Prostate gland (tissue), 2 donors: ENCODE results near the gene INHBA. TPM values are rescaled to one million over a fixed set of nuclear protein-coding genes. Genes with fewer than 3 reads are reported as not detected.

Experiments
- DNase-seq: peaks from one replicate; pipeline ENCODE4 v3.0.0-alpha.2; 2019; ENCODE audit warnings: low spot score
- H3K27ac ChIP-seq, 2 donors: fragments of 200-600 bp; sonication (generic); 2 replicates each; pipeline ENCODE4 v1.5.1; 2017 to 2019
- H3K27me3 ChIP-seq: fragments of 200-600 bp; sonication (generic); replicated peaks from 2 replicates; pipeline ENCODE4 v1.5.1; 2019; ENCODE audit not compliant: insufficient read depth
- H3K36me3 ChIP-seq, 2 donors: fragments of 200-600 bp; sonication (generic); 1 replicate in 1 of 2; 2 replicates in 1 of 2; pipeline versions ENCODE4 v1.5.1 to v1.8.1; 2017 to 2019
- H3K4me1 ChIP-seq: fragments of 200-600 bp; sonication (generic); replicated peaks from 2 replicates; pipeline ENCODE4 v1.5.1; 2019
- H3K4me3 ChIP-seq, 2 donors: fragments of 200-600 bp; sonication (generic); 2 replicates each; pipeline ENCODE4 v1.5.1; 2017 to 2019
- H3K9me3 ChIP-seq: fragments of 200-600 bp; sonication (generic); 2 replicates; pipeline ENCODE4 v1.5.1; 2017
- CTCF ChIP-seq, 4 experiments: fragments of 200-600 bp in 2 of 4; fragments of 450-650 bp in 2 of 4; sonication (generic) in 2 of 4; IDR thresholded peaks; 1 replicate in 3 of 4; 2 replicates in 1 of 4; pipeline ENCODE4 v1.5.1; 2016 to 2019; ENCODE audit warnings: antibody characterized with exemption in 4 of 4, mild to moderate bottlenecking in 2 of 4, moderate library complexity in 2 of 4
- POLR2A ChIP-seq: fragments of 450-650 bp; IDR thresholded peaks from one replicate; pipeline ENCODE4 v1.6.1; 2016; ENCODE audit warnings: antibody characterized with exemption, mild to moderate bottlenecking
- POLR2AphosphoS5 ChIP-seq: sonication (generic); formaldehyde crosslinking; IDR thresholded peaks from one replicate; pipeline ENCODE4 v1.6.1; 2017; ENCODE audit warnings: antibody characterized with exemption
- WGBS: methylation state at CpG from one replicate; pipeline ENCODE4 v1.1.5; 2018; 5-methylcytosine and 5-hydroxymethylcytosine counted together
- intact Hi-C: fragments of 100-400 bp; cut with DNase I; formaldehyde crosslinking; loops from one replicate; pipeline ENCODE4 v1.14.2; 2022
- total RNA-seq, 2 donors: library from RNA; depleted of rRNA; stranded (reverse); fragments of >200 nt; gene quantifications; one replicate each; pipeline ENCODE4 v1.1.0, GENCODE V29; 2016

INHBA gene
- total RNA-seq, 2 donors from 2014 or later = 0.73 to 6.6 TPM

- intact Hi-C loops = no loop called here
- H3K36me3 ChIP-seq = no peaks in the 10 kb centered on the region
- 94% methylated on average over 3 of the region's 3 CpGs for WGBS
- H3K27ac ChIP-seq = no peak overlapping the region
- TF ChIP-seq POLR2A = no peak
- no peak for TF ChIP-seq CTCF (IDR thresholded peaks at IDR 0.05)
- H3K9me3 ChIP-seq = no peaks in the 10 kb centered on the region
- DNase-seq = no peak
- H3K4me3 ChIP-seq = no peak overlapping the region
- no peaks in the 10 kb centered on the region for H3K27me3 ChIP-seq
- H3K4me1 ChIP-seq = no peaks in the 10 kb centered on the region
These were observed 43.4 kb downstream of the INHBA start for GRCh38 chr7:41659539-41659938.

- 16% methylated on average over 4 of the region's 4 CpGs for WGBS
- H3K4me3 ChIP-seq = no peak overlapping the region
These were observed 46.5 kb downstream of the INHBA start for GRCh38 chr7:41656366-41656765.

GRCh38 chr7:41655426-41655825, 47.5 kb downstream of the INHBA start:
- no peaks in the 10 kb centered on the region for H3K27me3 ChIP-seq
- intact Hi-C loops = no loop called here
- no peak for DNase-seq

More at GRCh38 chr7:41656366-41656765, 46.5 kb downstream of the INHBA start:
- no peaks in the 10 kb centered on the region for H3K9me3 ChIP-seq
- TF ChIP-seq POLR2A (no peak), POLR2AphosphoS5 (no peak), CTCF (IDR thresholded peaks at IDR 0.05) (no peak)
- no peak for DNase-seq
- no peaks in the 10 kb centered on the region for H3K27me3 ChIP-seq
- intact Hi-C loops = no loop called here
- H3K36me3 ChIP-seq = no peaks in the 10 kb centered on the region
- no peaks in the 10 kb centered on the region for H3K4me1 ChIP-seq
- no peak overlapping the region for H3K27ac ChIP-seq

GRCh38 chr7:41652267-41652666, 50.6 kb downstream of the INHBA start:
- 59% methylated on average over 1 of the region's 1 CpG for WGBS
- no peaks in the 10 kb centered on the region for H3K9me3 ChIP-seq
- intact Hi-C loops = no loop called here
- H3K4me1 ChIP-seq = no peaks in the 10 kb centered on the region
- no peaks in the 10 kb centered on the region for H3K27me3 ChIP-seq
- H3K27ac ChIP-seq = no peak overlapping the region
- DNase-seq = no peak
- H3K4me3 ChIP-seq = no peak overlapping the region
- TF ChIP-seq POLR2A (no peak), CTCF (IDR thresholded peaks at IDR 0.05) (no peak), POLR2AphosphoS5 (no peak)
- H3K36me3 ChIP-seq = no peaks in the 10 kb centered on the region

More at GRCh38 chr7:41655426-41655825, 47.5 kb downstream of the INHBA start:
- WGBS = 18% methylated on average over 2 of the region's 2 CpGs
- Histone ChIP-seq H3K27ac (no peak overlapping the region), H3K9me3 (no peaks in the 10 kb centered on the region), H3K4me3 (no peak overlapping the region), H3K4me1 (no peaks in the 10 kb centered on the region), H3K36me3 (no peaks in the 10 kb centered on the region)
- TF ChIP-seq CTCF (IDR thresholded peaks at IDR 0.05) (no peak), POLR2AphosphoS5 (no peak), POLR2A (no peak)

GRCh38 chr7:41648501-41648900, 54.4 kb downstream of the INHBA start:
- 19% methylated on average over 1 of the region's 1 CpG for WGBS

More at GRCh38 chr7:41648501-41648900, 54.4 kb downstream of the INHBA start:
- intact Hi-C loops = no loop called here
- H3K9me3 ChIP-seq = no peaks in the 10 kb centered on the region
- TF ChIP-seq POLR2AphosphoS5 (no peak), CTCF (IDR thresholded peaks at IDR 0.05) (no peak), POLR2A (no peak)
- H3K4me3 ChIP-seq = no peak overlapping the region
- DNase-seq = no peak
- H3K4me1 ChIP-seq = no peaks in the 10 kb centered on the region
- H3K36me3 ChIP-seq = no peaks in the 10 kb centered on the region
- H3K27me3 ChIP-seq = no peaks in the 10 kb centered on the region
- no peak overlapping the region for H3K27ac ChIP-seq
